ENCODE data around the gene MUC21. TPM values are rescaled to one million over a fixed set of nuclear protein-coding genes. Genes with fewer than 3 reads are reported as not detected.

The MUC21 gene
- polyA plus RNA-seq, 1 of the 3 experiments (the other 2 are of a cell fraction) = not detected

DNA sequence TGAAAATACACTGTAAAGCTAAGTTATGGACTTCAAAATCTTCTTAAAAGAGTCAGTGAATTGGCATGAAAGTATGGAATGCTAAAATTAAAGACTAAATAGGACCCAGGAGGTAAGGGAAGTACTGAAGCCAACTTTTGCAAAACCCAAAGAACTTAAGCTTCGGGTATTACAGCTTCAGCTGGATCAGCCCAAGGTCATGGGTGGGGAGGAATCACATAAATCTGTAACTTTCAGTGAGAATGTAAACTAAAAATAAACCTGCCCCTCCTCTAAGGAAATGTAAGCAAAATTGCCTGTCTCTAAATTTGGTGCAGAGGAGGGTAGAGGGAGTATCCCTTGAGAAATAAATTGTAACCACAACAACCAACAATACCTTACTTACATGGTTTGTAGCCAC is 4.4 kb upstream of the MUC21 start:
- H3K36me3 ChIP-seq (replicated peaks in 1 of 2; ENCODE audit: control insufficient read depth in 1 of 2, insufficient read depth in 2 of 2, low read length in 1 of 2) = no peaks in the 10 kb centered on the region
- no peak overlapping the region for H3K9ac ChIP-seq
- H3K4me3 ChIP-seq (ENCODE audit: low read depth in 2 of 2, low read length in 1 of 2) = no peak overlapping the region
- H3K79me2 ChIP-seq (ENCODE audit: insufficient read depth) = no peaks in the 10 kb centered on the region
- no peak overlapping the region for H3K4me2 ChIP-seq
- TF ChIP-seq EP300 (IDR thresholded peaks at IDR 0.05; ENCODE audit: borderline replicate concordance in 1 of 2, low read depth in 1 of 2, low read length in 1 of 2) = no peak
- TF ChIP-seq TEAD4 (IDR thresholded peaks at IDR 0.05; ENCODE audit: borderline replicate concordance, insufficient read depth) = no peak
- no peak for TF ChIP-seq GATA2 (CRISPR knock-in tag; IDR thresholded peaks at IDR 0.05)
- TF ChIP-seq RFX5 (IDR thresholded peaks at IDR 0.05; ENCODE audit: low read length) = no peak
- TF ChIP-seq, protein P1, sequence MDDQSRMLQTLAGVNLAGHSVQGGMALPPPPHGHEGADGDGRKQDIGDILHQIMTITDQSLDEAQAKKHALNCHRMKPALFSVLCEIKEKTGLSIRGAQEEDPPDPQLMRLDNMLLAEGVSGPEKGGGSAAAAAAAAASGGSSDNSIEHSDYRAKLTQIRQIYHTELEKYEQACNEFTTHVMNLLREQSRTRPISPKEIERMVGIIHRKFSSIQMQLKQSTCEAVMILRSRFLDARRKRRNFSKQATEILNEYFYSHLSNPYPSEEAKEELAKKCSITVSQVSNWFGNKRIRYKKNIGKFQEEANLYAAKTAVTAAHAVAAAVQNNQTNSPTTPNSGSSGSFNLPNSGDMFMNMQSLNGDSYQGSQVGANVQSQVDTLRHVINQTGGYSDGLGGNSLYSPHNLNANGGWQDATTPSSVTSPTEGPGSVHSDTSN (IDR thresholded peaks at IDR 0.05) = no peak
- no peak for TF ChIP-seq CHD2 (IDR thresholded peaks at IDR 0.05; ENCODE audit: low read length, partially characterized antibody)
- TF ChIP-seq RXRA (IDR thresholded peaks at IDR 0.05; ENCODE audit: borderline replicate concordance, low read depth) = no peak
- no peak for TF ChIP-seq RAD21 (IDR thresholded peaks at IDR 0.05; ENCODE audit: low read length)
- H4K20me1 ChIP-seq (ENCODE audit: insufficient read depth) = no peaks in the 10 kb centered on the region
- DNase-seq = no peak
- H3K9me3 ChIP-seq = no peaks in the 10 kb centered on the region
- H3K27ac ChIP-seq (ENCODE audit: low read depth in 2 of 2, low read length in 1 of 2) = peak overlapping the region in 1 of 2 experiments; percentile 58; a peak in 1 of 4 replicates
- ChIA-PET CTCF (no interaction called here), POLR2A (no interaction called here)
- peaks cover 7% of the 10 kb centered on the region for H3F3A ChIP-seq (replicated peaks; ENCODE audit: insufficient read depth)
- no peak overlapping the region for H2AFZ ChIP-seq (ENCODE audit: low read depth)
- H3K27me3 ChIP-seq (ENCODE audit: insufficient read depth) = no peaks in the 10 kb centered on the region
- 53% methylated on average over 1 of the region's 1 CpG for WGBS (ENCODE audit: low lambda C conversion rate)
- no peaks in the 10 kb centered on the region for H3K9me2 ChIP-seq
- peaks cover 0 to 2% of the 10 kb centered on the region in 2 experiments; a peak in 1 of 4 replicates for H3K4me1 ChIP-seq (ENCODE audit: control insufficient read depth in 1 of 2, insufficient read depth in 2 of 2, low read depth in 1 of 2, low read length in 1 of 2)

DNA sequence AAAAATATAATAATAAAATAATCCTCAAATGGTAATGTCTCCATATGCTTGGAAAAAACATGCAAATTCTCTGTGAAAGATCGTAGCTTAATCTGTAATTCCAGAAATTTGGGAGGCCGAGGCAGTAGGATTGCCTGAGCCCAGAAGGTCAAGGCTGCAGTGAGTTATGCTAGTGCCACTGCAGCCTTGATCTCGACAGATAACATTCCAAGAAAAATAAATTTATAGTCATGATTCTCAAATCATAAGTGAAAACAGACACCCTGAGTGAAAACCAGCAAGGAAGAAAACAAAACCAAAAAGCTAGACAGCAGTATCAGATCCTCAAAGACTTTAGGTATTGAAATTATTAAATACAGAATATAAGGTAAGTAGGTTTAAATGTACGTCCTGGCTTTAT is 3.8 kb upstream of the MUC21 start:
- TF ChIP-seq YY1 (IDR thresholded peaks at IDR 0.05; ENCODE audit: low read depth) = no peak
- TF ChIP-seq, protein P2, sequence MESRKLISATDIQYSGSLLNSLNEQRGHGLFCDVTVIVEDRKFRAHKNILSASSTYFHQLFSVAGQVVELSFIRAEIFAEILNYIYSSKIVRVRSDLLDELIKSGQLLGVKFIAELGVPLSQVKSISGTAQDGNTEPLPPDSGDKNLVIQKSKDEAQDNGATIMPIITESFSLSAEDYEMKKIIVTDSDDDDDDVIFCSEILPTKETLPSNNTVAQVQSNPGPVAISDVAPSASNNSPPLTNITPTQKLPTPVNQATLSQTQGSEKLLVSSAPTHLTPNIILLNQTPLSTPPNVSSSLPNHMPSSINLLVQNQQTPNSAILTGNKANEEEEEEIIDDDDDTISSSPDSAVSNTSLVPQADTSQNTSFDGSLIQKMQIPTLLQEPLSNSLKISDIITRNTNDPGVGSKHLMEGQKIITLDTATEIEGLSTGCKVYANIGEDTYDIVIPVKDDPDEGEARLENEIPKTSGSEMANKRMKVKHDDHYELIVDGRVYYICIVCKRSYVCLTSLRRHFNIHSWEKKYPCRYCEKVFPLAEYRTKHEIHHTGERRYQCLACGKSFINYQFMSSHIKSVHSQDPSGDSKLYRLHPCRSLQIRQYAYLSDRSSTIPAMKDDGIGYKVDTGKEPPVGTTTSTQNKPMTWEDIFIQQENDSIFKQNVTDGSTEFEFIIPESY (IDR thresholded peaks at IDR 0.05; ENCODE audit: borderline replicate concordance, low read depth) = no peak
- no peak for TF ChIP-seq TEAD4 (IDR thresholded peaks at IDR 0.05; ENCODE audit: borderline replicate concordance, insufficient read depth)
- no peak for TF ChIP-seq MEF2A (IDR thresholded peaks at IDR 0.05; ENCODE audit: borderline replicate concordance, low read depth)
- TF ChIP-seq EZH2phosphoT487 (IDR thresholded peaks at IDR 0.05; ENCODE audit: borderline replicate concordance, low read depth) = no peak
- TF ChIP-seq, protein P3, sequence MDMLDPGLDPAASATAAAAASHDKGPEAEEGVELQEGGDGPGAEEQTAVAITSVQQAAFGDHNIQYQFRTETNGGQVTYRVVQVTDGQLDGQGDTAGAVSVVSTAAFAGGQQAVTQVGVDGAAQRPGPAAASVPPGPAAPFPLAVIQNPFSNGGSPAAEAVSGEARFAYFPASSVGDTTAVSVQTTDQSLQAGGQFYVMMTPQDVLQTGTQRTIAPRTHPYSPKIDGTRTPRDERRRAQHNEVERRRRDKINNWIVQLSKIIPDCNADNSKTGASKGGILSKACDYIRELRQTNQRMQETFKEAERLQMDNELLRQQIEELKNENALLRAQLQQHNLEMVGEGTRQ (IDR thresholded peaks at IDR 0.05; ENCODE audit: borderline replicate concordance, low read depth, low read length) = no peak
- TF ChIP-seq TCF12 (IDR thresholded peaks at IDR 0.05) = peak; percentile 66; the same call in 1 of the 2 replicates
- TF ChIP-seq, protein P1 (IDR thresholded peaks at IDR 0.05) = peak; percentile 50
- TF ChIP-seq GABPA (IDR thresholded peaks at IDR 0.05; ENCODE audit: low read depth) = no peak
- no peak for TF ChIP-seq NRF1 (IDR thresholded peaks at IDR 0.05; ENCODE audit: low read depth, low read length)
- TF ChIP-seq RAD21 (IDR thresholded peaks at IDR 0.05; ENCODE audit: low read length) = no peak
- TF ChIP-seq, protein P4, sequence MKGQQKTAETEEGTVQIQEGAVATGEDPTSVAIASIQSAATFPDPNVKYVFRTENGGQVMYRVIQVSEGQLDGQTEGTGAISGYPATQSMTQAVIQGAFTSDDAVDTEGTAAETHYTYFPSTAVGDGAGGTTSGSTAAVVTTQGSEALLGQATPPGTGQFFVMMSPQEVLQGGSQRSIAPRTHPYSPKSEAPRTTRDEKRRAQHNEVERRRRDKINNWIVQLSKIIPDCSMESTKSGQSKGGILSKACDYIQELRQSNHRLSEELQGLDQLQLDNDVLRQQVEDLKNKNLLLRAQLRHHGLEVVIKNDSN (IDR thresholded peaks at IDR 0.05; ENCODE audit: borderline replicate concordance, low read depth) = no peak
- H3K4me1 ChIP-seq (ENCODE audit: control insufficient read depth in 1 of 2, insufficient read depth in 2 of 2, low read depth in 1 of 2, low read length in 1 of 2) = peaks cover 0 to 2% of the 10 kb centered on the region in 2 experiments; a peak in 1 of 4 replicates

More for the DNA sequence above, 3.8 kb upstream of the MUC21 start:
- H3K4me2 ChIP-seq = no peak overlapping the region
- no peak overlapping the region; a peak in 1 of 4 replicates for H3K27ac ChIP-seq (ENCODE audit: low read depth in 2 of 2, low read length in 1 of 2)
- peaks cover 7% of the 10 kb centered on the region for H3F3A ChIP-seq (replicated peaks; ENCODE audit: insufficient read depth)
- ChIA-PET CTCF (no interaction called here), POLR2A (no interaction called here)
- H3K27me3 ChIP-seq (ENCODE audit: insufficient read depth) = no peaks in the 10 kb centered on the region
- no peaks in the 10 kb centered on the region for H4K20me1 ChIP-seq (ENCODE audit: insufficient read depth)
- H3K79me2 ChIP-seq (ENCODE audit: insufficient read depth) = no peaks in the 10 kb centered on the region
- DNase-seq = no peak
- WGBS (ENCODE audit: low lambda C conversion rate) = 13% methylated on average over 4 of the region's 4 CpGs
- no peaks in the 10 kb centered on the region for H3K36me3 ChIP-seq (replicated peaks in 1 of 2; ENCODE audit: control insufficient read depth in 1 of 2, insufficient read depth in 2 of 2, low read length in 1 of 2)
- no peak overlapping the region for H3K9ac ChIP-seq
- no peak overlapping the region for H3K4me3 ChIP-seq (ENCODE audit: low read depth in 2 of 2, low read length in 1 of 2)
- no peaks in the 10 kb centered on the region for H3K9me2 ChIP-seq
- H3K9me3 ChIP-seq = no peaks in the 10 kb centered on the region
- H2AFZ ChIP-seq (ENCODE audit: low read depth) = no peak overlapping the region; the same call in 1 of the 2 replicates

All from SK-N-SH (cell line).